Measurements from ENCODE around the gene ABCA13.

Gene ABCA13

DNA sequence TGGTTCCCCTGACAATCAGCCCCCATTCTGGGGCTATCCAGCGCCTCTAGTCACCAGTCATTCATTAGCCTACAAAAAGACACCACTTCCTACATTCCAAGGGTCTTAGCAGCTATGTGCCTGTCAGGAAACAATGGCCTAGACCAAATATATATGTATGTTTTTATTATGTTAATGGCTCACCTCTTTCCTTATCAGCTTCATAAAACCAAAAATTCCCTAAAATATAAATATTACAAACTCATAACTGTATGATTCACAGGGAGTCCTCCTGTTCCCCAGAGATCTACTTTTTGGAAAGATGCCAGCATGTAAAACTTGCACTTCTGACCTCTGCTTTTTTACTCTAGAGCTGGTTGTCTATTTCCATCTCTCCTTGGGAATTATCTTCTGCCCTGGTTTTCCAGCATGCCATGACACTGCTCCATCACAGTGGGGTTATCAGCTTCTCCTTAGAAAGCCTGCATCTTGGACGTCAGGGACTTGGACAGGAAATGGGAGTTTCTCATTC lies 79.2 kb downstream of the ABCA13 start:
- DNase-seq, result no peak

DNA sequence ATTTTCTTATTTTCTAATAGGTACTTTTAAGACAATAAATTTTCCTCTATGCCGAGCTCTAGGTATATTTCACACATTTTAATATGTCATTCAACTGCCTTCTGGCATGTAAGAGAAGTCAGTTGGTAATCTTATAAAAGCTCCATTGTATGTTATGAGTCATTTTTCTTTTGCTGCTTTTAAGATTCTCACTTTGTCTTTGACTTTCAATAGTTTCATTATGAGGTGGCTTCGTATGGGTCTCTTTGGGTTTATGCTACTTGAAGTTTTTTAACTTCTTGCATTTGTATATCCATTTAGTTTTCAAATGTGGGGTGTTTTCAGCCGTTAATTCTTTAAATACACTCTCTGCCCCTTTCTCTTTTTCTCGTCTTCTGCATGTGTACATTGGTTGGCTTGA lies 80.5 kb downstream of the ABCA13 start:
- DNase-seq, result no peak

DNA sequence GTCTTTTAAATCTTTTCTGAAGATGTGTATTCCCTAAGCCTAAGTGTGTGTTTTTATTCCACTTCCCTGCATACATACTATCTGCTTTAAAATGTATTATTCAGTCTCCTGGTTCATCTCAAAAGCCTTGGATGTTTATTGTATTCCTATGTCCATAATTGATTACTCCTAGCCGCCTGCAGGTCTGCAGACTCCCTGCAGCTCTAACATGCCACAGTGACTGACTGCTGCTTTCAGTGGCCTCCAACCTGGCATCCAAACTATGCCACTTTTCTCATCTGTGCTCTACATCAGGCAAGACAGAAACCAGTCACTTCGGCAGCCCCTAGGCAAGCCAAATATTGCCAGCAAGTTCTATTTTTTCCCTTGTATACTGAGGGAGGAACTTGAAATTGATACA lies 81.7 kb downstream of the ABCA13 start:
- DNase-seq, result no peak

DNA sequence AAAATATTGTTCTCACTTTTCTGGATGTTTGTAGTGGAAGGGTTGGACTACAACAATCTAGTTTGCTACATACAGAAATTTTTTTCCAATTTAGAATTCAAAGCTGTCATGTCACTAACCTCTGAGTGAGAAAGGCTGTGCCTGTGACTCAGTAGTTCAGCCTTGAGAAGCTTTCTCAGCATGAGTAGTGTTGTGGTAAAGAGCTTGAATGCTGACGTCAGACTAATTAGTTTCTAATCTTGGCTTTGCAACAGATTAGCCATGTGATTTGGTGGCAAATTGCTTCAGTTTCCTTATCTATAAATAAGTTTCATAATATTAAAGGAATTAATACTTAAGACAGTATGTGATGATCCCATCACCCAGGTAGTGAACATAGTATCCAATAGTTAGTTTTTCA lies 83.8 kb downstream of the ABCA13 start:
- DNase-seq, result no peak

DNA sequence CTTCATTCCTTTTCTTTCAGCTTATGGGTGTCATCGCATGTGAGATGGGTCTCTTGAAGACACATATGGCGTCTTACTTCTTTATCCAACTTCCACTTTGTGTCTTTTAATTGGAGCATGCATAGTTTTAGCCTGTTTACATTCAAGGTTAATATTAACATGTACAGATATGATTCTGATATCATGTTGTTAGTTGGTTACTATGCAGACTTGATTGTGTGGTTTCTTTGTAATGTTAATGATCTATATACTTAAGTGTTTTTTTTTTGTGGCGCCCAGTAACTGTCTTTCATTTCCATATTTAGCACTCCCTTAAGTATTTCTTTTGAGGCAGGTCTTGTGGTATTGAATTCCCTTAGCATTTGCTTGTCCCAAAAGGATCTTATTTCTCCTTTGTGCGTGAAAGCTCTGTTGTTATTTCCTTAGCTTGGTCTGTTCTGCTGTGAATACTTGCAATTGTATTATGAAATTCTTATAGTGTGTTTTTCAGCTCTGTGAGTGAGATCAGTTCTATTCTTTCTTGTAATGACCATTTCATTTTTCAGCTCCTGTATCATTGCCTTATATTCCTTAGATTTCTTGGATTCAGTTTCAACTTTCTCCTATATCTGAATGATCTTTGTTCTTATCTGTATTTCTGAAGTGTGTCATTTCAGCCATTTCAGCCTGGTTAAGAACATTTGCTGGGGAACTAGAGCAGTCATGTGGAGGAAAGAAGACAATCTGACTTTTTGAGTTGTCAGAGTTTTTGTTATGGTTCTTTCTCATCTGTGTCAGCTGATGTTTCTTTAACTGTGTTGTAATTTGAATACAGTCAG lies 88.4 kb downstream of the ABCA13 start:
- DNase-seq, result no peak

DNA sequence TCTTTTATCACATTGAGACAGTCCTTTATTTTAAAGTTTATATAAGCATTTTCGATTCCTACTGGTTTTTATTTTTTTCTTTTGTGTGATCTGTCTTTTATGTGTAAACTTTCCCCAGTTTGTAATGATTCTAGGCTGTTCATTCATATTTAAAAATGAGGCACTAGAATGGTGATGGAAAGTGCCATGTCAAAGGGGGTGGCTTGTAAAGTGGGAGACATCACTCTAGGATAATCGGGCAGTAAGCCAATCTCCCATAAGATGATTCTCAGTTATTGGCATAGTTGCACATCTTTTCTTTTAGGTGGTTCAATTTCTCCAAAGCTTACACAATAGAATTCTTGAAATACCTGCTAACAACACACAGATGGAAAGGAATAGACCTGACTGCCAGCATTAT lies 90.4 kb downstream of the ABCA13 start:
- no peak for DNase-seq

DNA sequence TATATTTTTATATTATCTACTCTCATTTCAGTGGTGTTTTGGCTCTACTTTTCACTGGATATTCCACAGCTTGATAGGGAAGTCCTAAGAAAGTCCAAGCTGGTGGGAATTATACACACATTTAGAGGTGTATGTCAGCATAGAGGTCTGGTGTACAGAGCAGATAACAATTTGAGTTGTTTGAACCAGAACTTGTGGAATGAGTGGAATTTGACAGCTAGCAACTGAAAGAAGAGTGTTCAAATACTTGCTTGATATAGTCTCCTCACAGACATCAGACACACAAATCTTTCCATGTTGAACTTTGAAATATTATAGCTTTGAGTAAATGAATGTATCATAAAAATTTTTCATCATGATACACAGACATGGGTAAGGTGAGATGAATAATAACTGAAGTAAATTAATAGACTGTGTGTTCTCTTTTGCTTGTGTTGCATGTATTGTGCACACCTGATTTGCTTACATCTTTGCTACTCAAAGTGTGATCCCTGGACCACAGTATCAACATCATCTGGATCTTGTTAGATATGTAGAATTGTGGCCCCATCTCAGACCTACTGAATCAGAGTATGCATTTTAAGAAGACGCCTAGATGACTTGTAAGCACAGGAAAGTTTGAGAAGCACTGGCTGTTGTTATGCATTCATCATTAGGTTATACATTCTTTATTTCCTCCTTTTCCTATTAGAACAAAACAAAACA lies 91.5 kb downstream of the ABCA13 start:
- DNase-seq, result no peak

DNA sequence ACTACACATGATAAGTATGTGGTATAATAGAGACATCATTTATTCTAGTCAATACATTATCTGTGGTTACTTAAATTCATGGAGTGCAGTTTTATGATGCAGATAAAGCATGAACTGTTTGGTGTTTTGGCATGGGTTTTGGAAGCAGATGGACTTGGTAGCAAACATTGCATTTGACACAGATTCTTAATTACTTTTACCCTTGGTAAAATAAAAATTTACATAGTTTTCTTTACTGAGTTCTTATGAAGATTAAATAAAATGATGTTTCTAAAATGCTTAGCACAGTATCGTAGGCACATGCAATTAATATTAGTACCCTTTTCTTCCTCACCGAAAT lies 92.0 kb downstream of the ABCA13 start:
- no peak for DNase-seq

DNA sequence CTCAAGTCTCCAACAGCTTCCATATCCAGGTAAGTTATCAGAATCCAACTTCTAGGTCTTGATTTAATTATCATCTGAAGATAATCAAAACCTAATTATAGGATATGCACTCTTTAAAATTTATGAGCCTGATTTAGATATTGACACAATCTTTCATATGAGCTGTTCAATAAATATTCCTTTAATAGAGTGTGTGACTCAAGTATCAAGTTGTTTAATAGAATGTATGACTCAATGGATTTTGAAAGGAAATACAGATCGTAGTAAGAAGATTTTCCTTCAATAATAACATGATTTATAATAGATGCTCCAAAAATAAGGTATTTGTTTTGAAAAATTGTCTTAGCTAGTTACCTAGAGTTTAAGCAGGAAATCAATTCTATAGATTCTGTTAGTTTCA lies 97.8 kb downstream of the ABCA13 start:
- no peak for DNase-seq

DNA sequence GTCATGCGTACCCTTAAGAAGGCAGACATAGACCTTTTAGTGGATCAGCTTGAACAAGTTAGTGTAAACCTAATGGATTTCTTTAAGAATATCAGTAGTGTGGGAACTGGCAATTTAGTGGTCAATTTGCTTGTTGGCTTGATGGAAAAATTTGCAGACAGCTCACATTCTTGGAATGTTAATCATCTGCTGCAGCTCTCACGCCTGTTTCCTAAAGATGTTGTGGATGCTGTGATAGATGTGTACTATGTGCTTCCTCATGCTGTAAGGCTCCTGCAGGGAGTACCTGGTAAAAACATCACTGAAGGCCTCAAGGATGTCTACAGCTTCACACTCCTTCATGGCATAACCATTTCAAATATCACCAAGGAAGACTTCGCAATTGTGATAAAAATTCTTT lies 103.4 kb downstream of the ABCA13 start:
- no peak for DNase-seq

DNA sequence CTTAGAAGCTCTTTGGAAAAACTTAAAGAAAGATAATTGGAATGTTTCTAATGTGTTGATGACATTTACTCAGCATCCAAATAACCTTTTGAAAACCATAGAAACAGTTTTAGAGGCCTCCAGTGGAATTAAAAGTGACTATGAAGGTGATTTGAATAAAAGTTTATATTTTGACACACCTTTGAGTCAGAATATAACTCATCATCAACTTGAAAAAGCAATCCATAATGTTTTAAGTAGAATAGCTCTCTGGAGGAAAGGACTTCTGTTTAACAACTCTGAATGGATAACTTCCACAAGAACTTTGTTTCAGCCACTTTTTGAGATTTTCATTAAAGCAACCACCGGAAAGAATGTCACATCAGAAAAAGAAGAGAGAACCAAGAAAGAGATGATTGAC lies 108.2 kb downstream of the ABCA13 start:
- DNase-seq, result no peak

DNA sequence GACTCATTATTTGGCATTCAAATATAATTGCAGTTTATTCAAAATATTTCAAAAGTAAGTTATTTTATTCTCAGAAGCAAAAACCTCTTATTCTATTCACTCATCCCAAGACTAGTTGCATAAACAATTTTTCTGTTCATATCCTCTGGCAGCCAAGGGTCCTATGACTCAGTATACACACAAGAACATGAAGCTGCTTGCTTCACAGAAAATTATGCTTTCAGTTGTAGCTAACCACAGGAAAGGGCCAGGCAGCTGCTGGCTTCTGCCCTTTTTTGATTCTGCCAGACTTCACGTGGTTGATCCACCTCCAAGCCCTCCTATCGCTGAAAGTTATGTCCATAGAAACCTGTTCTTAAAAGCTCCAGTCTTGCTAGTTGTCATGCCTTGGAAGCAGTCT lies 108.8 kb downstream of the ABCA13 start:
- no peak for DNase-seq

DNA sequence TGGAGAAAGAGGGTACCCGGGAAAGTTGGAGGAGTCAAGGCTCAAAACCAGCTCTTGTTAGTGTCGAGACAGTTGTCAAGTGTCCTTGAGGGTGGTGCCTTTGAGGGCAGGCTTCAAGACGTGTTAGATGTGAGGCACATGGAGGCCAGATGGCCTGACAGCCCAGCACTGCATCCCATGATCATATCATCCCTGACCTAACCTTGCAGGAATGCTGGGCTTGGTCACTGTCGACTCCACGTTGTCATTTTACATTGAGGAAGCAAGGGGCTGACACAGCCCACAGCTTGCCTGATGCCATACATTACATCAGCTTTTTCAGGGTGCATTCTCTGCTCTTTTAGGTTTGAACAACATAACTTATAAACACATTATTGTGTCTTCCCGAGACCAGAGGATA lies 114.1 kb downstream of the ABCA13 start:
- DNase-seq, result no peak

DNA sequence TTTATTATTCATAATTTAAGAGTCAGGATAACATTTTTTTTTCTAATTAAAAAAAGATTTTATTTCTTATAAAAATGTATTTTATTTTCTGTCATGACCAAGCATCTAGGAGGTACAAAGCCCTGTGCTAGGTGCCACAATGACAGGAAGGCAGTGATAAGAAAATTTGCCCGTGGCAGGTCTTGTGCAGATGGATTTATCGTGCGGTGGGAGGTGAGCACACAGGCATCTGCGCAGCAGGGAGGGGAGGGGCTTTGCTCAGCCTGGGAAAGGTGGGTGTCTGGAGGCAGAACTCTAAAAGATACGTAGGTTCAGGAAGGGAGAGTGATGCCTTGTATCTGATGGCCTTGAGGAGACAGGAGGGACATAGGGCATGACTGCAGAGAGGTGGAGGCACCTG lies 115.6 kb downstream of the ABCA13 start:
- no peak for DNase-seq

DNA sequence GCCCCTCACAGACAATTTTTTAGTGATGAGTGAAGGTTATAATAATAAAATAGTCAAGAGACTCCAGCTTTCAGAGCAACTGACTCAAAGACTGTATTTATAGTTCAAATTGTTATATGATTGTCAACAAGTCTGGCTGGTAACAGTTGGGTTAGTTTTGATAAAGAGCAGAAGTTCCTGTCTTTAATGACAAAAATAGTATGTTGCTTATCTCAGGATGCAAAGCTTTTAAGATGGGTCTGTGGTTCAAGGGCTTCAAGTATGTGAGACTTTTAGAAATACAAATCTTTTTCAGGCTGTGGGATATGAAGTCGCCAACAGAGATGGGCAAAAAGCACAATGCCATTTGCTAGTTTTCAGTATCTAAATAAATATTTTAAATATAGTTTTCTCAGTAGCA lies 118.4 kb downstream of the ABCA13 start:
- no peak for DNase-seq

DNA sequence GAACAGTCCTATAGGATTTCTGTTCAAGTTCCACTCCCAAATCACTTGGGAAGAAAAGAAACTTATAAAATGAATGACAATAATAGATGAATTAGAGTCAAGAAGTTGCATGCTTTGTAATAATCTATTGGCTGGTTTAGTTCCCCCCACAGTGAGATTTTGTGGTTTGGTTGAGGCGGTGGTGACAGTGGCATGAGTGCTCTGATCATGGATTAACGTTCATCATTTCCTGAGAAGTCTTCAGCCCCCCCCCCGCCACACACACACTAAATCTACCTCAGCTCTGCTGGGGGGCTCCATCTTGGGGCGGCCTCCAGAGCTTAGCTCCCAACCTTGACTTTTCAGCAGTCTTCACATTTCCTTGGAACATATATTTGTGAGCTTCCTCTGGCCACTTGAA lies 121.7 kb downstream of the ABCA13 start:
- no peak for DNase-seq

DNA sequence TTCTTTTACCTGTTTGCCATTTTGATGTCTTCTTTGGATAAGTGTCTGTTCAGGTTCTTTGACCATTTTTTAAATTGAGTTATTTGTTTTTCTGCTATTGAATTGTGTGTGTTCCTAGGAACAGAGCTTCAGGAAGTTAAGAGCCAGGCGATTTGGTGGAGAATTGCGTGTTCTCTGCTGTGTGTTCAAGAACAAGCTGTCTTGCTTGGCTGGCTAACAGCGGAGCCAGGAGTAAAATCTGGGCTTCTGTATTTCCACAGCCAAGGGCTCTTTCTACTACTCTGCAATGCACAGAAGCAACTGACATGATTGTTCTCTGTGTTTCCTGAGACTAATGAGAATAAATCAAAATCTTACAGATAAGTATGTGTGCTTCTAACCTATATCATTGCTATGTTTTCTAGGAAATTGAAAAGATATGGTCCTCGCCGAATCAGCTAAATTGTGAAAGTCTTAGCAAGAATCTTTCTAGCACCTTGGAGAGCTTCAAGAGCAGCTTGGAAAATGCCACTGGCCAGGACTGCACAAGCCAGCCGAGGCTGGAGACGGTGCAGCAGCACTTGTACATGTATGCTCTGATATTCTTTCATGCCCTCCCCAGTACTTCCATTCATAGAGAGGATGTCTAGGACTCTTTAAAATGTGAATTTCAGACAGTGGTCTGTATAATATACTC lies 124.2 kb downstream of the ABCA13 start:
- no peak for DNase-seq

DNA sequence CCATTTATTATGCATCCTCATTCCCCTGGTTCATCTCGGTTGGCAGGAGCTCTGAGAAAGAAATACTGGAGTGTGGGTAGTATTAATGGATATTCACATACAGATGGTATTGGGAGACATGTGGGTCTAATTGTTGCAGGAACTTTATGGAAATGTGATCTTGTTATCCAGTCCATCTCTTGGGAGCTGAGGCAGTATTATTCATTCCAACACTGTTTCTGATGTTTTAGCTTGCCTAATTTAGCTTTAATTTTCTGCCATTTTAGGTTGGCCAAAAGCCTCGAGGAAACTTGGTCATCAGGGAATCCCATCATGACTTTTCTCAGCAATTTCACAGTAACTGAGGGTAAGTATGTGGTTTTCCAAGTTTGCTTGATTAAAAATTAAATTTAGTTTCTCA lies 125.7 kb downstream of the ABCA13 start:
- DNase-seq, result no peak

DNA sequence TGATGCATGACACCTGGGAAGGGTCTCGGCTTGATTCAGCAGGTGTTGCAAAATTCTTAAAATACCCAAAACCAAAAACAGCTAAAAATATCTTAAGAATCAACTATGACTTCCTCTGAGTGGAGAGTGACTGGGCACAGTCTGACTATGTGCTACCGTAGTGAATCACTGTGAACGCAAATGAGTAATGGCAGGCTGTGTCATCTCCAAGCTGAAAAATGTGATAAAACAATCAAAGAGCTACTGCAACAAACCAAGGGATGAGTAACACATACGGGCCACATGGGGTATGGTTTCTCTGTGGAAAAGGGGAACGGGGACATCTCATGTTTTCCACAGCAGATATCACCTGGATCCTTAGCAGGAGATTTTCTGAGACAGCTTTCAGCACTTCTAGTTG lies 127.5 kb downstream of the ABCA13 start:
- no peak for DNase-seq

DNA sequence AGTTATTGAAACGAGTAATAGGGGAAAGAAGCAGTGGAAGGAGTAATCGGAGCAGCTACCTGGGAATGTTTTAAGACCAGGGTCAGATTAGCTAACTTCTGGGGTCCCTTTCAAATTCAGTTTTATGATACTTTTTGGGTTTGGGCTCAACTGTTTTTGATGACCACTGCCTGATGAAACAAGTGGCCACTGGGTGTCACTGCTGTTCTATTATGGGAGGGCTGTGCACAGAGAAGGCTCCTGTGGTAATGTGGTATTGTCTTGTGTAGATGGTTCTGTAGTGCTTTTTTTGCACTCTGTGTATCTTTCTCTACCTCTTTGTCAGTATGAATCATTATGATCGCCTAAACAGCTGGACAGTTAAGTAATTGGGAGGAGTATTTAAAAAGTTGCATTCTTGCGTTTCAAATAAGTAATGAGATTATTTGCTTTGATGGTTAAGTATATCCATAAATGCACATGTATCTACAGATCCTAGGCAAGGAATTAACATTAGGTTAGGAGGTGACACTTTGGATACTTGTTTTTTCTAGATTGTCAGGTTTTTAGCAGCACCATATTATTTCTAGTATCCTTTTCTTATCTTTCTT lies 128.4 kb downstream of the ABCA13 start:
- DNase-seq, result no peak

DNA sequence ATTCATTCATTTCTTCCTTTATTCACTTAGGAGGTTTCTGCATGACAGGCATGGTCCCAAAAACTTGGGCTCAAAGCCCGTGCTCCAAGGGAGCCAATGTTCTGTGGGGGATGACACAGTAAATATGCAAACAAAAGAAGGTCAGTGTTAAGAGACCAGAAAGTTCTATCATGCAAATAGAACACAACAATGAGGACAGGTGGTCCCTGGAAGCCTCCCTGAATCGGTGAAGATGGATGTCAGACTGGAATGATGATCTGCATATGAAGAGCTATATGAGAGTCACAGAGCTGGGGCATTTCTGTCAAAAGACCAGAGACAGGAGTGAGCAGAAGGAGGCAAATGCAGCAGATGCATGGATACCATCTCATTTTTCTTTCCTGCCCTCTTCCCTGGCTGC lies 129.0 kb downstream of the ABCA13 start:
- no peak for DNase-seq

DNA sequence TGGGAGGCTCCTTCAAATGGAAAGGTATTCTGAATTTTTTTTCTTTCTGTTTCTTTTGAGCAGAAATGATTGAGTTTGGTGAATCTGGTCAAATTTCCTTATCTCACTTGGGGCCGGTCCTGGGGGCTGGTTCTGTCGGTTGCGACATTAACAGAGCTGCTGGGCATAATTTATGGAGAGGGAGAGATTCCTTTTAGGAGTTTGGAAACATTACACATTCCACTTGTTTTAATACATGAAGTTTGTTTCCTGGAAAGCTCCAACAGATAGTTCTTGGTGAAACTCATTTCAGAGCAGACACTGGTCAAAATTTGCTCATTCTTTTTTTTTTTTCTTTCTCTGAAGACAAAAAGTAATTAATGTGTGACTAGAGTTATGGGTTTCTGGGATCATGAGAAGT lies 129.9 kb downstream of the ABCA13 start:
- DNase-seq, result no peak

DNA sequence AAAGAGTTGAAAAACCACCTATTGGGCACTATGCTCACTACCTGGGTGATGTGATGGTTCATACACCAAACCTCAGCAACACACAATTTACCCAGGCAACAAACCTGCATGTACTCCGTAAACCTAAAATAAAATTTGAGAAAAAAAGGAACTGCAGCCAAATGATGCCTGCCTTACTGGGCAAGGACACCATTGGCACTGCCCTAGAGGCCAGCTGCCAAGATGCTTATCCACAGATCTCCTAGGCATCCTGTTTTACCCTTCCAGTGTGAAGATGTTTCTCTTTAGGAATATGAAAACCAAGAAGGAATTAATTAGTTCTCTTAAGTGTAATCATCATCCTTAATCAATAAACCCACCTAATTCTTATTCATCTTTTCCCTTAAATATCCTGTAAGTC lies 133.4 kb downstream of the ABCA13 start:
- no peak for DNase-seq

DNA sequence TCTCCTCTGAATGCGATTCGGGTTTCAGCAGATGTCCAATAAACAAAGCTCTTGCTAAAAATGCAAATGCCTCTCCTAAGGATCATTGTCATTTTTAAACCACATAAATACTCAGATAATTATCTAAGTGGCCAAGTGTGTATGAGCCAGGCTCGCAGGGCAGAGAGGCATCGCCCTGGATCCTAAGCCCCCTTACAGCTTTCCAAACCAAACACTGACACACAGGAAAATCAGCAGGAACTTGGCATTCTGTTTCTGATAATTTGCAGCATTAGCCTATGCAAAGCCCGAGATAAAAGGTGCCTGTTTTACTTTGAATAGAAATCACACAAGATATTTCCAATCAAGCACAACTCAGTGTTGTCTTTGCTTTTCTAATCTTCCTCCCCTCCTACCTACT lies 134.4 kb downstream of the ABCA13 start:
- no peak for DNase-seq
